ENCODE measurements around the gene LIG4. TPM values are rescaled to one million over a fixed set of nuclear protein-coding genes. Genes with fewer than 3 reads are reported as not detected.

LIG4 gene
- total and polyA plus RNA-seq, 2 of the 4 experiments (the other 2 are of a cell fraction), result 5.0 to 7.2 TPM

DNA sequence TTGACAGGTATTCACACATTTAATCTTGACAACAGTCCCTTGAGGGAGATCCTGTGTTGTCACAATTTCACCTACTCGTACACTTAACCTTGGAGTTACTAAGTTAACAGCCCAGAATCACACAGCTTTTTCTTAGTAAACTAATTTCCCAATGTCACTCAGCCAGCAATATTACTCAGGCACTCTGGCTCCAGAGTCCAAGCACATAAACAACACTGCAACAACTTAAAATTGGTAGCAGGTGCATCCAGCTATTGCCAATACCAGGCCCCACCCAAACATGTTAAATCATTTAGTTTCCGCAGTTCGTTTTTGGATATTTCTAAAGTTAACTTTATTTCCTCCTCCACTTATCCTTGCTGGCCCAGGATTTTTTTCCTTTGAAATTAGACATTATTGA, 32.7 kb downstream of the LIG4 start:
- TF ChIP-seq CEBPB (IDR thresholded peaks at IDR 0.05; ENCODE audit: low read depth, low read length) (no peak), FOS (IDR thresholded peaks at IDR 0.05; ENCODE audit: low read depth, low read length) (no peak), RCOR1 (IDR thresholded peaks at IDR 0.05; ENCODE audit: insufficient replicate concordance, low read length) (no peak), SMC3 (IDR thresholded peaks at IDR 0.05; ENCODE audit: low read depth, low read length) (no peak), MAZ (IDR thresholded peaks at IDR 0.05; ENCODE audit: borderline replicate concordance, low read depth, low read length) (no peak), MXI1 (IDR thresholded peaks at IDR 0.05; ENCODE audit: borderline replicate concordance, low read depth, low read length) (no peak), RAD21 (IDR thresholded peaks at IDR 0.05; ENCODE audit: low read length) (no peak), RFX5 (IDR thresholded peaks at IDR 0.05; ENCODE audit: low read depth, low read length) (no peak), MAFK (IDR thresholded peaks at IDR 0.05; ENCODE audit: low read depth, low read length) (no peak), CHD1 (IDR thresholded peaks at IDR 0.05; ENCODE audit: low read depth, low read length) (no peak), BHLHE40 (IDR thresholded peaks at IDR 0.05; ENCODE audit: low read depth, low read length) (no peak), POLR2A (IDR thresholded peaks at IDR 0.05; ENCODE audit: low read depth, low read length) (no peak)
- TF ChIP-seq, protein P1, sequence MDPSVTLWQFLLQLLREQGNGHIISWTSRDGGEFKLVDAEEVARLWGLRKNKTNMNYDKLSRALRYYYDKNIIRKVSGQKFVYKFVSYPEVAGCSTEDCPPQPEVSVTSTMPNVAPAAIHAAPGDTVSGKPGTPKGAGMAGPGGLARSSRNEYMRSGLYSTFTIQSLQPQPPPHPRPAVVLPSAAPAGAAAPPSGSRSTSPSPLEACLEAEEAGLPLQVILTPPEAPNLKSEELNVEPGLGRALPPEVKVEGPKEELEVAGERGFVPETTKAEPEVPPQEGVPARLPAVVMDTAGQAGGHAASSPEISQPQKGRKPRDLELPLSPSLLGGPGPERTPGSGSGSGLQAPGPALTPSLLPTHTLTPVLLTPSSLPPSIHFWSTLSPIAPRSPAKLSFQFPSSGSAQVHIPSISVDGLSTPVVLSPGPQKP (IDR thresholded peaks at IDR 0.05; ENCODE audit: borderline replicate concordance, low read depth, low read length), result no peak
- TF ChIP-seq, protein P2, sequence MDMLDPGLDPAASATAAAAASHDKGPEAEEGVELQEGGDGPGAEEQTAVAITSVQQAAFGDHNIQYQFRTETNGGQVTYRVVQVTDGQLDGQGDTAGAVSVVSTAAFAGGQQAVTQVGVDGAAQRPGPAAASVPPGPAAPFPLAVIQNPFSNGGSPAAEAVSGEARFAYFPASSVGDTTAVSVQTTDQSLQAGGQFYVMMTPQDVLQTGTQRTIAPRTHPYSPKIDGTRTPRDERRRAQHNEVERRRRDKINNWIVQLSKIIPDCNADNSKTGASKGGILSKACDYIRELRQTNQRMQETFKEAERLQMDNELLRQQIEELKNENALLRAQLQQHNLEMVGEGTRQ (IDR thresholded peaks at IDR 0.05; ENCODE audit: low read depth, low read length), result no peak
- TF ChIP-seq, protein P3, sequence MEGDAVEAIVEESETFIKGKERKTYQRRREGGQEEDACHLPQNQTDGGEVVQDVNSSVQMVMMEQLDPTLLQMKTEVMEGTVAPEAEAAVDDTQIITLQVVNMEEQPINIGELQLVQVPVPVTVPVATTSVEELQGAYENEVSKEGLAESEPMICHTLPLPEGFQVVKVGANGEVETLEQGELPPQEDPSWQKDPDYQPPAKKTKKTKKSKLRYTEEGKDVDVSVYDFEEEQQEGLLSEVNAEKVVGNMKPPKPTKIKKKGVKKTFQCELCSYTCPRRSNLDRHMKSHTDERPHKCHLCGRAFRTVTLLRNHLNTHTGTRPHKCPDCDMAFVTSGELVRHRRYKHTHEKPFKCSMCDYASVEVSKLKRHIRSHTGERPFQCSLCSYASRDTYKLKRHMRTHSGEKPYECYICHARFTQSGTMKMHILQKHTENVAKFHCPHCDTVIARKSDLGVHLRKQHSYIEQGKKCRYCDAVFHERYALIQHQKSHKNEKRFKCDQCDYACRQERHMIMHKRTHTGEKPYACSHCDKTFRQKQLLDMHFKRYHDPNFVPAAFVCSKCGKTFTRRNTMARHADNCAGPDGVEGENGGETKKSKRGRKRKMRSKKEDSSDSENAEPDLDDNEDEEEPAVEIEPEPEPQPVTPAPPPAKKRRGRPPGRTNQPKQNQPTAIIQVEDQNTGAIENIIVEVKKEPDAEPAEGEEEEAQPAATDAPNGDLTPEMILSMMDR (conservative IDR thresholded peaks at IDR 0.05; ENCODE audit: low read depth, low read length), result no peak
- WGBS, 2 experiments (ENCODE audit: extremely low coverage in 2 of 2, insufficient read length in 1 of 2), result no CpG with 5 or more reads among the region's 3 CpGs
- no peak overlapping the region for H4K91ac ChIP-seq (ENCODE audit: insufficient read depth, low read depth, low read length)
- H2BK20ac ChIP-seq (ENCODE audit: low read depth, low read length), result no peak overlapping the region
- no peaks in the 10 kb centered on the region for H3K79me1 ChIP-seq (ENCODE audit: low read depth in 1 of 2, low read length in 2 of 2)
- no peaks in the 10 kb centered on the region for H4K20me1 ChIP-seq (ENCODE audit: insufficient read depth, low read length)
- H3K9me3 ChIP-seq (ENCODE audit: control insufficient read depth, insufficient read depth, low read length), result no peaks in the 10 kb centered on the region
- H3K27ac ChIP-seq (ENCODE audit: insufficient read depth, low read length), result no peak overlapping the region
- peaks cover 5% of the 10 kb centered on the region; the same call in 1 of the 2 replicates for H3K27me3 ChIP-seq (ENCODE audit: control insufficient read depth, insufficient read depth, low read length)
- in situ Hi-C loops (cut with MboI; ENCODE audit: low sequenced_read_pairs) (no loop called here), intact Hi-C loops (cut with micrococcal nuclease) (no loop called here), dilution Hi-C loops (cut with HindIII; ENCODE audit: low sequenced_read_pairs, unreplicated experiment) (no loop called here)
- H2BK120ac ChIP-seq (ENCODE audit: low read depth, low read length), result no peak overlapping the region
- H3K14ac ChIP-seq (replicated peaks; ENCODE audit: low read depth, low read length), result no peak overlapping the region
- no peak overlapping the region for H4K5ac ChIP-seq (ENCODE audit: low read depth, low read length)
- no peaks in the 10 kb centered on the region for H3K4me1 ChIP-seq (ENCODE audit: control insufficient read depth, insufficient read depth, low read length)
- no peak overlapping the region for H3K4ac ChIP-seq (ENCODE audit: low read depth, low read length)
- no peak overlapping the region for H3K23ac ChIP-seq (ENCODE audit: low read depth, low read length)
- CTCF ChIA-PET, result interaction anchor here (0.5 to 1.0 kb wide), 2 partner anchors 52 to 533 kb away, joined by 3 read pairs; no protein-coding TSS in a partner anchor
- H3K9ac ChIP-seq (ENCODE audit: low read depth, low read length), result no peak overlapping the region
- H2BK5ac ChIP-seq (ENCODE audit: low read depth, low read length, poor library complexity, severe bottlenecking), result no peak overlapping the region
- no peak overlapping the region for H2AK9ac ChIP-seq (replicated peaks; ENCODE audit: low read depth, low read length, poor library complexity)
- no peaks in the 10 kb centered on the region for H3K9me1 ChIP-seq (ENCODE audit: insufficient read depth, low read length)
- DNase-seq (no peak), ATAC-seq (ENCODE audit: low read depth) (no peak)
- no peak overlapping the region for H3K4me2 ChIP-seq (ENCODE audit: low read depth, low read length)
- no peak overlapping the region for H4K8ac ChIP-seq (ENCODE audit: low read depth in 2 of 2, low read length in 2 of 2)
- H2BK15ac ChIP-seq (ENCODE audit: low read depth, low read length), result no peak overlapping the region
- no TSS peak for BruUV-seq (replicated peaks)
- H3K4me3 ChIP-seq (ENCODE audit: insufficient read depth, low read depth, low read length), result no peak overlapping the region
- H2AK5ac ChIP-seq (ENCODE audit: low read depth, low read length), result no peak overlapping the region
- POLR2A ChIA-PET (ENCODE audit: unreplicated experiment), result no interaction called here
- no peaks in the 10 kb centered on the region for H3K36me3 ChIP-seq (ENCODE audit: control insufficient read depth, insufficient read depth, low read length)
- no peak overlapping the region for H2AFZ ChIP-seq (replicated peaks; ENCODE audit: low read length, poor library complexity)
- no peak overlapping the region for H3K18ac ChIP-seq (ENCODE audit: low read depth, low read length)
- no peak overlapping the region for H3K56ac ChIP-seq (ENCODE audit: extremely low read depth, insufficient read depth, low read length)
